Stimulated activated CD4-positive, alpha-beta T cell treated with anti-CD3 and anti-CD28 coated beads, Interleukin-15, amount 100 ng/mL, for 1 hour (primary cell): ENCODE results near the gene DXO.
"Not testable (repeated sequence)": the region's sequence is repeated elsewhere in the genome, so short reads cannot be mapped to it uniquely, and the experiment has no call there.

ENCODE experiments used
- DNase-seq, 2 donors: peaks; one replicate each; pipeline ENCODE4 v3.0.0-alpha.2; 2020; ENCODE audit warnings: low read depth in 1 of 2, low spot score in 1 of 2

DXO gene

GRCh38 chr6:31958741-31959739, 12.9 kb downstream of the DXO start, which contains the start of the genes NELFE and SKIC2:
TSS of gene NELFE (minus strand) at chr6:31958971. CDS start at chr6:31958446, 525 bp downstream.
TSS of gene SKIC2 (plus strand) at chr6:31959175. CDS start at chr6:31959193, 18 bp downstream.
- DNase-seq: peak; percentile 96 to 98

- no peak for DNase-seq
Observed at GRCh38 chr6:31958412-31958740, 13.6 kb downstream of the DXO start.

GRCh38 chr6:31956796-31957195, 15.1 kb downstream of the DXO start:
- no peak for DNase-seq

- no peak for DNase-seq
Observed at GRCh38 chr6:31954511-31954910, 17.4 kb downstream of the DXO start.

GRCh38 chr6:31952890-31953289, 19.0 kb downstream of the DXO start:
- DNase-seq: no peak

- DNase-seq: no peak
Observed at GRCh38 chr6:31952140-31952805, 19.7 kb downstream of the DXO start.

- no peak for DNase-seq
Observed at GRCh38 chr6:31949926-31950548, 21.9 kb downstream of the DXO start.

- DNase-seq: no peak
Observed at GRCh38 chr6:31948753-31949413, 23.1 kb downstream of the DXO start.

GRCh38 chr6:31948306-31948705, 23.6 kb downstream of the DXO start:
- no peak for DNase-seq

GRCh38 chr6:31947864-31948263, 24.1 kb downstream of the DXO start:
- no peak for DNase-seq

- no peak for DNase-seq
Observed at GRCh38 chr6:31947070-31947675, 24.8 kb downstream of the DXO start.

GRCh38 chr6:31946370-31946885, 25.5 kb downstream of the DXO start:
- DNase-seq: no peak

- no peak for DNase-seq
Observed at GRCh38 chr6:31945507-31946369, 26.2 kb downstream of the DXO start, which contains the start of gene CFB. TSS of gene CFB (plus strand) at chr6:31946095. CDS start at chr6:31946222, 127 bp downstream.

GRCh38 chr6:31945154-31945506, 26.8 kb downstream of the DXO start:
- no peak for DNase-seq

GRCh38 chr6:31943742-31944141, 28.2 kb downstream of the DXO start:
- DNase-seq: no peak

- DNase-seq: no peak
Observed at GRCh38 chr6:31940256-31940664, 31.7 kb downstream of the DXO start.

- DNase-seq: no peak
Observed at GRCh38 chr6:31935823-31936222, 36.1 kb downstream of the DXO start.

GRCh38 chr6:31935021-31935420, 36.9 kb downstream of the DXO start:
- no peak for DNase-seq

GRCh38 chr6:31933537-31933936, 38.4 kb downstream of the DXO start:
- no peak for DNase-seq

- not testable (repeated sequence) for DNase-seq
Observed at GRCh38 chr6:31932137-31932536, 39.8 kb downstream of the DXO start.
